C4-2B (cell line): ENCODE data around the gene CTNNA1.
A peak's percentile ranks its signal among the peaks of the same experiment; 100 is the strongest.

ENCODE experiments used
- CTCF ChIP-seq: fragments of 450-650 bp; conservative IDR thresholded peaks from 2 replicates; pipeline ENCODE4 v1.5.1; 2017; ENCODE audit warnings: mild to moderate bottlenecking
- ZFX ChIP-seq: fragments of 450-650 bp; IDR thresholded peaks from 2 replicates; pipeline ENCODE4 v1.6.1; 2017

- 0 out of 2 replicates have a peak, but pooled peaks have one; percentile 10 for TF ChIP-seq ZFX
- TF ChIP-seq CTCF, result no peak; the same call in 1 of the 2 replicates
These were observed 27.3 kb upstream of the CTNNA1 start for GRCh38 chr5:138725818-138726416.
